GM19025 (cell line): ENCODE data around the gene PSRC1.
"Not testable (repeated sequence)": the region's sequence is repeated elsewhere in the genome, so short reads cannot be mapped to it uniquely, and the experiment has no call there.

ENCODE experiments used
- ATAC-seq: cut with Tn5 transposase; IDR thresholded peaks from one replicate; pipeline ENCODE4 v1.9.1; 2021; ENCODE audit warnings: mild to moderate bottlenecking, low read depth, moderate library complexity; ENCODE audit not compliant: unreplicated experiment

Gene PSRC1

GRCh38 chr1:109282952-109283747, at the start of gene PSRC1:
TSS of gene PSRC1 (minus strand) at chr1:109283145.
- peak; percentile 97 for ATAC-seq

- ATAC-seq = no peak
These were observed 48.2 kb upstream of the PSRC1 start for GRCh38 chr1:109331113-109331512.

- ATAC-seq = no peak
These were observed 44.3 kb upstream of the PSRC1 start for GRCh38 chr1:109327285-109327684.

GRCh38 chr1:109322974-109323373, 40.0 kb upstream of the PSRC1 start:
- no peak for ATAC-seq

- no peak for ATAC-seq
These were observed 36.2 kb upstream of the PSRC1 start for GRCh38 chr1:109319114-109319513.

- ATAC-seq = no peak
These were observed 33.6 kb upstream of the PSRC1 start for GRCh38 chr1:109316506-109316905.

- ATAC-seq = no peak
These were observed 32.3 kb upstream of the PSRC1 start for GRCh38 chr1:109315288-109315687.

GRCh38 chr1:109314795-109315194, 31.9 kb upstream of the PSRC1 start:
- no peak for ATAC-seq

GRCh38 chr1:109312978-109313775, 30.2 kb upstream of the PSRC1 start:
- no peak for ATAC-seq

- ATAC-seq = no peak
These were observed 29.3 kb upstream of the PSRC1 start for GRCh38 chr1:109312246-109312645.

GRCh38 chr1:109309347-109309746, 26.4 kb upstream of the PSRC1 start:
- ATAC-seq = no peak

- no peak for ATAC-seq
These were observed 24.5 kb upstream of the PSRC1 start for GRCh38 chr1:109307274-109308021.

GRCh38 chr1:109306832-109307273, 23.9 kb upstream of the PSRC1 start, which contains the start of gene MYBPHL:
TSS of gene MYBPHL (minus strand) at chr1:109307011. CDS start at chr1:109306991, 20 bp downstream.
- no peak for ATAC-seq

GRCh38 chr1:109305991-109306390, 23.0 kb upstream of the PSRC1 start:
- not testable (repeated sequence) for ATAC-seq

- ATAC-seq = no peak
These were observed 21.4 kb upstream of the PSRC1 start for GRCh38 chr1:109304226-109304920.

- no peak for ATAC-seq
These were observed 18.9 kb upstream of the PSRC1 start for GRCh38 chr1:109301874-109302273.

GRCh38 chr1:109300650-109301151, 17.8 kb upstream of the PSRC1 start:
- no peak for ATAC-seq

- ATAC-seq = no peak
These were observed 16.8 kb upstream of the PSRC1 start for GRCh38 chr1:109299558-109300343.
